Activated CD8-positive, alpha-beta memory T cell treated with anti-CD3 and anti-CD28 coated beads, Interleukin-2, amount 10 ng/mL, durations not matched to agents 7 days and 5 days (primary cell): ENCODE measurements around the gene SNX33. TPM values are rescaled to one million over a fixed set of nuclear protein-coding genes. Genes with fewer than 3 reads are reported as not detected.

Source experiments
- ATAC-seq: fragments of 150-1000 bp; cut with Tn5 transposase; one replicate; pipeline ENCODE4 v1.10.0; 2021; ENCODE audit warnings: moderate library complexity
- CTCF ChIA-PET: fragments of 350-600 bp; sonication (Branson Sonifier 250); formaldehyde crosslinking; loops from one replicate; lab custom pipeline; 2021; ENCODE audit warnings: antibody characterized with exemption; lab: Charles Lee
- DNase-seq: peaks from one replicate; pipeline ENCODE4 v3.0.0-alpha.2; 2020
- H3K27ac Mint-ChIP-seq: one replicate; pipeline ENCODE4 v1.8.0; 2021; ENCODE audit warnings: mild to moderate bottlenecking, mixed read lengths
- H3K27me3 Mint-ChIP-seq: one replicate; pipeline ENCODE4 v1.8.0; 2021; ENCODE audit warnings: mixed read lengths
- H3K36me3 Mint-ChIP-seq: one replicate; pipeline ENCODE4 v1.8.0; 2021; ENCODE audit warnings: mild to moderate bottlenecking, mixed read lengths
- H3K4me1 Mint-ChIP-seq: one replicate; pipeline ENCODE4 v1.8.0; 2021; ENCODE audit warnings: mixed read lengths
- H3K4me3 Mint-ChIP-seq: one replicate; pipeline ENCODE4 v1.8.0; 2021; ENCODE audit warnings: mild to moderate bottlenecking, moderate library complexity, mixed read lengths
- H3K9me3 Mint-ChIP-seq: one replicate; pipeline ENCODE4 v1.8.0; 2022; ENCODE audit warnings: low read depth, mixed read lengths
- total RNA-seq, 2 experiments: library from RNA; stranded (reverse); gene quantifications; one replicate each; pipeline ENCODE4 v1.2.3, GENCODE V29; 2021

The SNX33 gene, protein sequence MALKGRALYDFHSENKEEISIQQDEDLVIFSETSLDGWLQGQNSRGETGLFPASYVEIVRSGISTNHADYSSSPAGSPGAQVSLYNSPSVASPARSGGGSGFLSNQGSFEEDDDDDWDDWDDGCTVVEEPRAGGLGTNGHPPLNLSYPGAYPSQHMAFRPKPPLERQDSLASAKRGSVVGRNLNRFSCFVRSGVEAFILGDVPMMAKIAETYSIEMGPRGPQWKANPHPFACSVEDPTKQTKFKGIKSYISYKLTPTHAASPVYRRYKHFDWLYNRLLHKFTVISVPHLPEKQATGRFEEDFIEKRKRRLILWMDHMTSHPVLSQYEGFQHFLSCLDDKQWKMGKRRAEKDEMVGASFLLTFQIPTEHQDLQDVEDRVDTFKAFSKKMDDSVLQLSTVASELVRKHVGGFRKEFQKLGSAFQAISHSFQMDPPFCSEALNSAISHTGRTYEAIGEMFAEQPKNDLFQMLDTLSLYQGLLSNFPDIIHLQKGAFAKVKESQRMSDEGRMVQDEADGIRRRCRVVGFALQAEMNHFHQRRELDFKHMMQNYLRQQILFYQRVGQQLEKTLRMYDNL
- total RNA-seq, result 1 to 10 TPM; 1.4 to 3.5 TPM

GRCh38 chr15:75647370-75648155 lies at the start of gene SNX33:
SNX33 (plus strand) TSS chr15:75647912; CDS start chr15:75649103, 1,191 bp downstream.
- Mint-ChIP-seq H3K9me3 (no peaks in the 10 kb centered on the region), H3K4me3 (peak within 1 kb of the TSS; percentile 76), H3K36me3 (no peaks in the 10 kb centered on the region), H3K27ac (no peak within 1 kb of the TSS), H3K4me1 (peaks cover 26% of the 10 kb centered on the region), H3K27me3 (peaks cover 19% of the 10 kb centered on the region)
- DNase-seq (peak; percentile 72), ATAC-seq (peak; percentile 72)
- CTCF ChIA-PET, result interaction anchor here (0.6 to 2.6 kb wide), 16 partner anchors 9 to 281 kb away, joined by 3 to 14 read pairs (median 6); partner anchors contain the start of gene MAN2C1

- H3K36me3 Mint-ChIP-seq, result peaks cover 46% of the 10 kb centered on the region
- H3K27ac Mint-ChIP-seq, result peak overlapping the region; percentile 92
Measured at GRCh38 chr15:75598361-75598760, 49.4 kb upstream of the SNX33 start.

GRCh38 chr15:75599401-75599800 lies 48.3 kb upstream of the SNX33 start:
- no peaks in the 10 kb centered on the region for H3K27me3 Mint-ChIP-seq
- no peak for ATAC-seq
- DNase-seq, result no peak
- H3K27ac Mint-ChIP-seq, result peak overlapping the region; percentile 92
- H3K4me1 Mint-ChIP-seq, result peaks cover 41% of the 10 kb centered on the region
- H3K36me3 Mint-ChIP-seq, result peaks cover 51% of the 10 kb centered on the region
- H3K4me3 Mint-ChIP-seq, result no peak overlapping the region
- no peaks in the 10 kb centered on the region for H3K9me3 Mint-ChIP-seq
- CTCF ChIA-PET, result interaction anchor here (0.8 to 5.0 kb wide), 5 partner anchors 21 to 231 kb away, joined by 3 to 52 read pairs (median 8); partner anchors contain the start of genes IMP3, MAN2C1, PTPN9 and SIN3A

More at GRCh38 chr15:75598361-75598760, 49.4 kb upstream of the SNX33 start:
- Mint-ChIP-seq H3K4me1 (peaks cover 41% of the 10 kb centered on the region), H3K9me3 (no peaks in the 10 kb centered on the region), H3K27me3 (no peaks in the 10 kb centered on the region), H3K4me3 (no peak overlapping the region)
- DNase-seq (no peak), ATAC-seq (no peak)
- CTCF ChIA-PET, result interaction anchor here (0.6 to 5.0 kb wide), 13 partner anchors 9 to 230 kb away, joined by 3 to 52 read pairs (median 6); partner anchors contain the start of genes IMP3, MAN2C1, PTPN9 and SIN3A

GRCh38 chr15:75606026-75606425 lies 41.7 kb upstream of the SNX33 start:
- Mint-ChIP-seq H3K4me1 (peaks cover 44% of the 10 kb centered on the region), H3K4me3 (peak overlapping the region; percentile 58), H3K36me3 (peaks cover 53% of the 10 kb centered on the region), H3K27ac (peak overlapping the region; percentile 96), H3K9me3 (no peaks in the 10 kb centered on the region), H3K27me3 (no peaks in the 10 kb centered on the region)
- ATAC-seq (no peak), DNase-seq (no peak)
- CTCF ChIA-PET, result interaction anchor here (0.8 to 4.5 kb wide), 7 partner anchors 8 to 238 kb away, joined by 3 to 24 read pairs (median 5); partner anchors contain the start of genes PTPN9 and SNUPN

- H3K27me3 Mint-ChIP-seq, result no peaks in the 10 kb centered on the region
- H3K9me3 Mint-ChIP-seq, result no peaks in the 10 kb centered on the region
- peak overlapping the region; percentile 58 for H3K4me3 Mint-ChIP-seq
- peaks cover 40% of the 10 kb centered on the region for H3K4me1 Mint-ChIP-seq
- H3K27ac Mint-ChIP-seq, result peak overlapping the region; percentile 96
- H3K36me3 Mint-ChIP-seq, result peaks cover 49% of the 10 kb centered on the region
- CTCF ChIA-PET, result interaction anchor here (0.6 to 4.5 kb wide), 10 partner anchors 9 to 239 kb away, joined by 3 to 24 read pairs (median 5); partner anchors contain the start of genes PTPN9 and SNUPN
- peak; percentile 81 for DNase-seq
- peak; percentile 81 for ATAC-seq
Measured at GRCh38 chr15:75606711-75607699, 40.7 kb upstream of the SNX33 start.

GRCh38 chr15:75616766-75617165 lies 30.9 kb upstream of the SNX33 start:
- H3K4me3 Mint-ChIP-seq, result no peak overlapping the region
- no peak overlapping the region for H3K27ac Mint-ChIP-seq
- CTCF ChIA-PET, result interaction anchor here (0.6 to 2.5 kb wide), 3 partner anchors 19 to 310 kb away, joined by 3 to 9 read pairs (median 4); no protein-coding TSS in a partner anchor
- no peaks in the 10 kb centered on the region for H3K9me3 Mint-ChIP-seq
- H3K36me3 Mint-ChIP-seq, result peaks cover 45% of the 10 kb centered on the region
- no peaks in the 10 kb centered on the region for H3K27me3 Mint-ChIP-seq
- H3K4me1 Mint-ChIP-seq, result peaks cover 15% of the 10 kb centered on the region
- ATAC-seq, result no peak
- DNase-seq, result no peak

GRCh38 chr15:75620058-75620820 lies 27.5 kb upstream of the SNX33 start:
- Mint-ChIP-seq H3K36me3 (peaks cover 29% of the 10 kb centered on the region), H3K4me3 (no peak overlapping the region), H3K27me3 (no peaks in the 10 kb centered on the region), H3K27ac (peak overlapping the region; percentile 62), H3K9me3 (no peaks in the 10 kb centered on the region), H3K4me1 (peaks cover 24% of the 10 kb centered on the region)
- DNase-seq (no peak), ATAC-seq (no peak)
- CTCF ChIA-PET, result interaction anchor here (0.6 to 1.3 kb wide), 3 partner anchors 14 to 252 kb away, joined by 3 to 4 read pairs (median 3); partner anchors contain the start of gene MAN2C1

DNA sequence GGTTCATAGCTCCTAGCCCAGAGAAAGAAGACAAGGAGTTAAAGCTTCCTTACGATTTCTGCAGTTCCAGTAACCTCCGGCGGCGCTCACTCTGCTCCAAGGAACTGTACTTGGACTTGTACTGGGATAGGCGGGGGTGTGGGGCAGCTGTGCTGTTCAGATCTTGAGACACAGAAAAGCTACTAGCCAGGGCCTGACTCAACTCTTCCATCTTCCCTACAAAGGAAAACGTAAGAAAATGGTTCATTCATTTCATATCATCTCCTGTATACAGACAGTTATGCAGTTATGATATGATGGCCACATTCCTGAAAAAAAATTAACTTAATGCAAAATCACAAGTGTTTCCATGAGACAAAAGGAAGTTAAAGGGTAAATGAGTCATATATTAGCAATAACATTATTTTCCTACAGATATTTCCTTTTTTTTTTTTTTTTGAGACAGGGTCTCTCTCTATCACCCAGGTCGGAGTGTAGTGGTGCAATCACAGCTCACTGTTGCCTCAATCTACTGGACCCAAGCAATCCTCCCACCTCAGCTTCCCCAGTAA lies 26.8 kb upstream of the SNX33 start:
- peaks cover 25% of the 10 kb centered on the region for H3K36me3 Mint-ChIP-seq
- peak overlapping the region; percentile 62 for H3K27ac Mint-ChIP-seq
- ATAC-seq (no peak), DNase-seq (no peak)
- no peak overlapping the region for H3K4me3 Mint-ChIP-seq
- no peaks in the 10 kb centered on the region for H3K27me3 Mint-ChIP-seq
- H3K9me3 Mint-ChIP-seq, result no peaks in the 10 kb centered on the region
- CTCF ChIA-PET, result interaction anchor here (0.6 to 1.3 kb wide), 3 partner anchors 14 to 253 kb away, joined by 3 to 4 read pairs (median 3); partner anchors contain the start of gene MAN2C1
- peaks cover 25% of the 10 kb centered on the region for H3K4me1 Mint-ChIP-seq

DNA sequence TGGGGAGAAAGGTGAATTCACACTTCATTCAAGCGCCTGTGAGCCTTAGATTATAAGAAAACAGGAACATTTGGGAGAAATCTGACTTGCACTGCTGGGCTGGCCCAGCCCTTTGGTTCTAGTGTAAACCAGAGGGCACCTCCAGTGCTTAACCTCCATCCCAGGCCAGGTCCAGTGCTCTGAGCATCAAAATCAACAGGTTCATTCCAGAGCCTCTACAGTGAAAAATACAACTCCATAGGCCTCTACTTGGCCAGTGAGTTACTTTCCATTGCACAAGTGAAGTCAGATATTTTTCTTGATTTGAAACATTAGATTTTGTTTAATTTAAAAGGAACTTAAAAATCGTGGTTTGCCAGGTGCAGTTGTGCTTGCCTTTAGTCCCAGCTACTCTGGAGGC lies 25.2 kb upstream of the SNX33 start:
- no peak for DNase-seq
- H3K4me1 Mint-ChIP-seq, result peaks cover 36% of the 10 kb centered on the region
- peak overlapping the region; percentile 44 for H3K27ac Mint-ChIP-seq
- no peaks in the 10 kb centered on the region for H3K27me3 Mint-ChIP-seq
- peaks cover 16% of the 10 kb centered on the region for H3K36me3 Mint-ChIP-seq
- H3K9me3 Mint-ChIP-seq, result no peaks in the 10 kb centered on the region
- no peak for ATAC-seq
- CTCF ChIA-PET, result interaction anchor here (1.2 kb wide), 1 partner anchor 25 kb away, joined by 3 read pairs; no protein-coding TSS in a partner anchor
- no peak overlapping the region for H3K4me3 Mint-ChIP-seq

GRCh38 chr15:75625542-75626347 lies 22.0 kb upstream of the SNX33 start, which contains the start of gene SNUPN:
SNUPN (minus strand) TSS chr15:75625725; CDS start chr15:75621051, 4,674 bp downstream.
- CTCF ChIA-PET, result interaction anchor here (0.7 to 3.2 kb wide), 14 partner anchors 11 to 258 kb away, joined by 3 to 23 read pairs (median 5); partner anchors contain the start of genes IMP3 and SNX33
- peak within 1 kb of the TSS; percentile 99 for H3K27ac Mint-ChIP-seq
- peaks cover 5% of the 10 kb centered on the region for H3K36me3 Mint-ChIP-seq
- H3K4me1 Mint-ChIP-seq, result peaks cover 31% of the 10 kb centered on the region
- no peaks in the 10 kb centered on the region for H3K9me3 Mint-ChIP-seq
- DNase-seq (peak; percentile 97), ATAC-seq (peak; percentile 90)
- H3K27me3 Mint-ChIP-seq, result no peaks in the 10 kb centered on the region
- peak within 1 kb of the TSS; percentile 96 for H3K4me3 Mint-ChIP-seq
